Occipital lobe (tissue), 2 donors: ENCODE results near the gene KPNA1. TPM values are rescaled to one million over a fixed set of nuclear protein-coding genes. Genes with fewer than 3 reads are reported as not detected.
"Not testable (repeated sequence)": the region's sequence is repeated elsewhere in the genome, so short reads cannot be mapped to it uniquely, and the experiment has no call there.

Experiments
- DNase-seq: peaks from one replicate; lab custom pipeline; 2025; lab: John Stamatoyannopoulos, UW
- total RNA-seq: library from RNA; depleted of rRNA; stranded (reverse); fragments of >200 nt; gene quantifications from one replicate; pipeline ENCODE4 v1.2.3, GENCODE V29; 2014

Gene KPNA1
- total RNA-seq, 1 donor from 2014 or later: 49.0 TPM

GRCh38 chr3:122476532-122476931 lies 38.2 kb downstream of the KPNA1 start:
- DNase-seq: no peak

GRCh38 chr3:122475316-122475715 lies 39.4 kb downstream of the KPNA1 start:
- DNase-seq: no peak

- DNase-seq: no peak
Observed at GRCh38 chr3:122469659-122470058, 45.1 kb downstream of the KPNA1 start.

GRCh38 chr3:122468896-122469533 lies 45.7 kb downstream of the KPNA1 start:
- no peak for DNase-seq

- DNase-seq: no peak
Observed at GRCh38 chr3:122466701-122467240, 48.0 kb downstream of the KPNA1 start.

GRCh38 chr3:122464659-122465058 lies 50.1 kb downstream of the KPNA1 start:
- no peak for DNase-seq

GRCh38 chr3:122462406-122462805 lies 52.3 kb downstream of the KPNA1 start:
- DNase-seq: no peak

- no peak for DNase-seq
Observed at GRCh38 chr3:122461806-122462205, 52.9 kb downstream of the KPNA1 start.

GRCh38 chr3:122458992-122459391 lies 55.7 kb downstream of the KPNA1 start:
- no peak for DNase-seq

GRCh38 chr3:122457706-122458105 lies 57.0 kb downstream of the KPNA1 start:
- no peak for DNase-seq

- DNase-seq: no peak
Observed at GRCh38 chr3:122456074-122456473, 58.7 kb downstream of the KPNA1 start.

- DNase-seq: no peak
Observed at GRCh38 chr3:122451371-122451770, 63.4 kb downstream of the KPNA1 start.

- not testable (repeated sequence) for DNase-seq
Observed at GRCh38 chr3:122448218-122448617, 66.5 kb downstream of the KPNA1 start.

- DNase-seq: not testable (repeated sequence)
Observed at GRCh38 chr3:122444491-122444887, 70.2 kb downstream of the KPNA1 start.

- DNase-seq: not testable (repeated sequence)
Observed at GRCh38 chr3:122443762-122444490, 70.8 kb downstream of the KPNA1 start.

- DNase-seq: no peak
Observed at GRCh38 chr3:122443090-122443489, 71.6 kb downstream of the KPNA1 start.

GRCh38 chr3:122435950-122436349 lies 78.8 kb downstream of the KPNA1 start:
- no peak for DNase-seq

- no peak for DNase-seq
Observed at GRCh38 chr3:122430371-122430770, 84.4 kb downstream of the KPNA1 start.

GRCh38 chr3:122427857-122428471 lies 86.8 kb downstream of the KPNA1 start:
- DNase-seq: no peak

- no peak for DNase-seq
Observed at GRCh38 chr3:122421836-122422235, 92.9 kb downstream of the KPNA1 start.

GRCh38 chr3:122421101-122421500 lies 93.6 kb downstream of the KPNA1 start:
- no peak for DNase-seq

GRCh38 chr3:122416966-122417365 lies 97.8 kb downstream of the KPNA1 start:
- DNase-seq: no peak
